Fibroblast of skin of left biceps (primary cell): Measurements from ENCODE around the gene RCBTB1.
"Not testable (repeated sequence)": the region's sequence is repeated elsewhere in the genome, so short reads cannot be mapped to it uniquely, and the experiment has no call there.

Source experiments
- DNase-seq, 2 experiments: peaks; one replicate each; pipeline ENCODE4 v3.0.0-alpha.2; 2013; ENCODE audit warnings: low read depth in 2 of 2

RCBTB1 gene

DNA sequence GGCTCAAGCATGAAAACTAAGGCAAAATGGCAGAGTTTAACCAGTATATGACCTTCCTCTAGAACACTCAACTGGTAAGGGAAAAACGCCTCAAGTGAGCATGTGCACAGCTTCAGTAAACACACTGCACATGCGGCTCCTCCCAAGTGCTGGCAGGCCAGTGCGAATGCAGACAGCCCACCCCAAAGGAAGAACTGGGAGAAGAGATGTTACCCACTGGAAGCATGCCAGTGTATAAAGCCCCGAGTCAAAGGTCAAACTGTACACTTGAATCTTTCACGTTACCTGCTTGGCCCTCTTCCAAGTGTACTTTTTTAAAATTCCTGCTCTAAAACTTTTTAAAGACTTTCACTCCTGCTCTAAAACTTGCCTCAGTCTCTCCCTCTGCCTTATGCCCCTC lies 19.2 kb upstream of the RCBTB1 start:
- DNase-seq = no peak

- not testable (repeated sequence) for DNase-seq
These were observed 17.3 kb upstream of the RCBTB1 start for GRCh38 chr13:49602615-49603014.

GRCh38 chr13:49602005-49602404 lies 16.6 kb upstream of the RCBTB1 start:
- DNase-seq = no peak

DNA sequence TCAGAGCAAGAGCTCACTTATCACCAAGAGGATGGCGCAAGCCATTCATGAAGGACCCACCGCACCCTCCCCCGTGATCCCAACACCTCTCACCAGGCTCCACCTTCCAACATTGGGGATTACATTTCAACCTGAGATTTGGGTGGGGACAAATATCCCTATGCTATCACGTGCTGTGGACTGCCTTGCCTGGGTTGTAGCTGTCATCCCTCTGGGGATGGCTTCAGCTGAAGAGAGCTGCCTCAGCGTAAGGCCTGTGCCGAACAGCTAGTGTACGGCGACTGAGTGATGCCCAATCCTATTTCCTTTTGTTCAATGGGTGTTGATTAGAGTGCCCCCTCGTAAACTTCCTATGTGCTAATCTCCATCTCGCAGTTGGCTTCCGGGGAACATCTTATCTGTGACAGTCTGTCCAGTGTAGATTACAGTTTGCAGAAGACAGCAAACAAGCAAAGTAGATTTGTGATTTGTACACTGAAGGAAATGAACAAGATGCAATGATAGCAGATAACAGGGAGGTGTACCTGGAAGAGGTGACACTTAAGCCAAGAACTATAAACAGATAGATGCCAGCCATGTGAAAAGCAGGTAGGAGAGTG lies 11.8 kb upstream of the RCBTB1 start:
- no peak for DNase-seq

DNA sequence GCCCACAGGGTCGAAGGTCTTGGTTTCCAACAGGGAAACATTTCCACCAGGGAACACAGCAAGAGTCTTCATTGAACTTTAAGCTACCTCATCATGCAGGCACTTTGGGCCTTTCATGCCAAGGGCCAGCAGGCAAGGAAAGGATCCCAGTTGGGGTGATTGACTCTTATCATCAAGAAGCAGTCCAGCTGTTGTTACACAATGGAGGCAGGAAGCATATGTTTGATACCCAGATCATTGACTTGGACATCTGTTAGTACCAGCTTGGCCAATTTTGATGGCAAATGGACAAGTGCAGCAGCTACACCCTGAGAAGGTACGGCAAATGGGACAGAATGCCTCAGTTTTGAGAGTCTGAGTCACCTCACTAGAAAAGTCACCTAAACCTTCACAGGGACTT lies 10.9 kb upstream of the RCBTB1 start:
- no peak for DNase-seq

DNA sequence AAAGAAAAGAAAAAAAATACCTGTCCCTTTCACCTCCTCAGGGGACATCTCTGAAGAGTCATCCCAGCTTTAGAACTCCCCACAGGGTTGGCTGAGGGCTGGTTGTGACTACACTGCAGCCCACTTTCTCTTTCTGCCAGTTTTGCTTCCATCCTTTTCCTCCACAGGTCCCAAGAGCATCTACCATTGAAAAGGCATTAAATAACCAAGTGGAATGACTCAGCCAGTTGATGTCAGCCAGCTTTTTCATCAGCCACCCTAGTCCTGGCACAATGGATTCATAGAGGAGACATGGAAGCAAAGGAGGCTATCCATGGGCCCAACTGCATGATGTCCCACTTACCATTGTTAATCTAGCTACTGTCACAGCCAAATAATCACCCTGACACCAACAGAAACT lies 9.2 kb upstream of the RCBTB1 start:
- no peak for DNase-seq

- not testable (repeated sequence) for DNase-seq
These were observed 8.5 kb upstream of the RCBTB1 start for GRCh38 chr13:49593876-49594275.

GRCh38 chr13:49590714-49591113 lies 5.4 kb upstream of the RCBTB1 start:
- not testable (repeated sequence) for DNase-seq

DNA sequence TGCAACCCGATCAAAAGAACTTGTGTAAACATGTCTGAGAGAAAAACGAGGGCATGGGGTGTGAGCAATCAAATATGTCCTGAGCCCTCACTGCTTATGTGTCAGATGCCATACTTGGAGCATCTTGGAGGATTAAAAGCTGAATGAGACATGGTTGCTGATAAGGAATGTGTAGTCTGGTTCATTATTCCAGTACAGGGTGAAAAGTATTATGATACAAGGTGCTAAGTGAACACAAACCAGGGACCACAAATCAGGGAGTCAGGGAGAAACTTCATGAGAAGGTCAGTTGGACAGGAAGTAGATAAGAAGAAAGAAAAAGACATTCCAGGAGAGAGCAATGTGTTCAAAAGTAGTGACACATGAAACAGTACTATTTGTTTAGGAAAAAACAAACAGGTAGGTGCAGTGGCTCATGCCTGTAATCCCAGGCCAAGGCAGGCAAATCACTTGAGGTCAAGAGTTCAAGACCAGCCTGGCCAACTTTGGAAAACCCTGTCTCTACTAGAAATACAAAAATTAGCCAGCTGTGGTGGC lies 2.0 kb upstream of the RCBTB1 start:
- DNase-seq = no peak

- no peak for DNase-seq
These were observed 1.4 kb upstream of the RCBTB1 start for GRCh38 chr13:49586717-49587116.

DNA sequence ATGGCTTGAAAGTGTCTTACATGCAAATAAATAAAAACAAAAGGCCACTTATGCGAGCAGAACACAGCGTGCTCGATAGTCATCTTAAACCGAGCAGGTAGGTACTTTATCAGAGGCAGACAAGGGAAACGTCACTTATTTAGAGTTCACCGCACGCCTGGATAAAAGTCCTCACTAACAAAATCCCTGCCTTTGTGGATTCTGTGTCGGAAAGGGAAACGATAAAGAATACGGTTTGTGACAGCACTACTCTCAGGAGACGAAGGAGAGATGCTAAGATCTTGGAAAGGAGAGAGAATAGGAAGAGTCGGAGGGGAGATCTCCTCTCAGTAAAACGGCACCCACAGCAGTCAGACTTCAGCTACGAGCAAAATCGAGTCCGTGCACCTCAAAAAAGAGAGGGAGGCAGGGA lies 581 bp downstream of the RCBTB1 start:
- DNase-seq = no peak

DNA sequence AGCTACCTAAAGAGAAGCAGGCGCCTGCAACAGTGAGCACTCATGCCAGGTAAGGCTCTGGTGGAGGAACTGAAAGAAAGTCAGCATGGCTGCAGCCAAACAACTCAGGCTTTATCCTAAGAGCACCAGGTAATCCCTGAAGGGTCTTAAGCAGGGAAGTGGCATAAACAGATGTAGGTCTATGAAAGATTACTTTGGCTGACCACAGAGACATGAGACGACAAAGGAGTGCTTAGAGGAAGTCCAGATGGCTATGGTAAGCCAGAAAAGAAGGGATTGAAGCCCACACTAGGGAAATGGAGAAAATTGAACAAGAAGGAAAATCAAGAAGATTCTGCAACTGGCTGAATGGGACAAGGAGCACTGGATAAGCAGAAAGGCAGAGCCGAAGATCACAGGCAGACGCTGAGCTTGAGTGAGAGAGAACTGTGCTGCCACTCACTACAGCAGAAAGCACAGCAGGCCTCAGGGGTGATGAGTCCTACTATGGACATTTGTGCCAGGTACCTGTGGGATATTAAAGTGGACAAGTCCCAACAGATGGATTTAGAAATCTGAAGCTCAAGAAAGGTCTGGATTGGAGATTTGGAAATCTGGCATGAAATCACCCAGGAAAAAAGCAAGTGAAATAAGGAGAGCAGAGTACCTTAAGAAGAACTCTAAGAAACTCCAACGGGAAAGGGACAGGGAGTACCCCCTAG lies 4.2 kb downstream of the RCBTB1 start:
- DNase-seq = no peak

DNA sequence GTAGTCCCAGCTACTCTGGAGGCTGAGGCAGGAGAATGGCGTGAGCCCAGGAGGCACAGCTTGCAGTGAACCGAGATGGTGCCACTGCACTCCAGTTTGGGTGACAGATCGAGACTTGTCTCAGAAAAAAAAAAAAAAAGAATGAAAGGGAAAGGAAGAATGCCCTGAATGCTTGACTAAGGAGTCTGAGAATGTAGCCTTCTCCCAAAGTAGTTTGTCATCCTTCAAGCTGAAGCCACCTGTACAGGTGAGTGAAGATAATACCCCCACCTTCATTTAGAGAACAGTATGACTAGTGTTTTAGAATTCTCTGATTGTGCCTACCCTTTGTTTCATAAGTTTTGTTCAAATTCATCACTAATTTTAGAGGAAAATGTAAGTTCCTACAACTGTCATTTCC lies 5.9 kb downstream of the RCBTB1 start:
- DNase-seq = no peak

GRCh38 chr13:49571299-49572240 lies 13.8 kb downstream of the RCBTB1 start:
- no peak for DNase-seq

GRCh38 chr13:49569993-49570689 lies 15.2 kb downstream of the RCBTB1 start:
- no peak for DNase-seq

- DNase-seq = no peak
These were observed 17.9 kb downstream of the RCBTB1 start for GRCh38 chr13:49567491-49567890.

DNA sequence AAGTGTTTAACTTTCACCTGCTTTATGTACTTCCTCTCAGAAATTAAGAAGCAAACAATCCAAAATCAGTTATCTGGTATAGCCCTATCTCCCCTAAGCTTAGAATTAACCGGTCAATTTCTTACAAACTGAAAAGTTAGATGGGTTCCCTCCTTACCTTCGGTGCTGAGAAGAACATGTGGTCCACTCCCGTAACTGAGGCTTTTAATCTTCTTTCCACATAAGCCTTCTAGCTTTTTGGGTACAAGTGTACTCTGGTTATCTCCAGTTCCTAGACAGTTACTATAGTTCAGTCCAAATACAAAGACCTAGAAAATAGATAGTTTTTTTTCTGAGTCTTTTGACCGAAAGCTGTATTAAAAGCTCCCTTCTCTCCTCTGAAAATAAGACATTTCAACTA lies 18.9 kb downstream of the RCBTB1 start:
- no peak for DNase-seq

- DNase-seq = not testable (repeated sequence)
These were observed 19.9 kb downstream of the RCBTB1 start for GRCh38 chr13:49565461-49565860.

DNA sequence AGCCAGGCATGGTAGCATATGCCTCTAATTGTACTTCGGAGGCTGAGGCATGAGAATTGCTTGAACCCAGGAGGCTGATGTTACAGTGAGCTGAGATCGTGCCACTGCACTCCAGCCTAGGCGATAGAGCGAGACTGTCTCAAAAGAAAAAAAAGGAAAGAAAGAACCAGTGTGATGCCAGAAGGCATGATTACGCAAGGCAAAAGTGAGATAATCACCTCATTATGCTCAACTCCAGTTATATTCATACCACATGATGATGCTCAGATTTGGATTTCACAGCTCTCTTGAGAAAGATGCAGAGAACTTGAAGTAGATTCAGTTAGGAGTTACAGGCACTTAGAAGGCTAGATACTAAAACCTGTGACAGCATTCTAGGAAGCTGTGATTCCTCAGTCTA lies 21.8 kb downstream of the RCBTB1 start:
- DNase-seq = peak in 1 of 2 experiments; percentile 9

- no peak for DNase-seq
These were observed 24.3 kb downstream of the RCBTB1 start for GRCh38 chr13:49561062-49561410.

- no peak for DNase-seq
These were observed 24.9 kb downstream of the RCBTB1 start for GRCh38 chr13:49560270-49561061.
